Embryonic facial prominence (tissue), 1 donor: Measurements from ENCODE around the gene CDCP2.
"Not testable (repeated sequence)": the region's sequence is repeated elsewhere in the genome, so short reads cannot be mapped to it uniquely, and the experiment has no call there.

Source experiments
- DNase-seq: peaks from one replicate; pipeline ENCODE4 v3.0.0-alpha.2; 2016; ENCODE audit errors: extremely low spot score

Gene CDCP2

GRCh38 chr1:54168206-54168965 lies 15.6 kb upstream of the CDCP2 start:
- DNase-seq: no peak

- no peak for DNase-seq
Measured at GRCh38 chr1:54167422-54168139, 14.8 kb upstream of the CDCP2 start.

GRCh38 chr1:54166357-54166756 lies 13.6 kb upstream of the CDCP2 start:
- DNase-seq: not testable (repeated sequence)

GRCh38 chr1:54165146-54165545 lies 12.3 kb upstream of the CDCP2 start:
- no peak for DNase-seq

GRCh38 chr1:54163573-54163972 lies 10.8 kb upstream of the CDCP2 start:
- no peak for DNase-seq

GRCh38 chr1:54163051-54163450 lies 10.3 kb upstream of the CDCP2 start:
- no peak for DNase-seq

- no peak for DNase-seq
Measured at GRCh38 chr1:54161495-54162168, 8.8 kb upstream of the CDCP2 start.

- DNase-seq: no peak
Measured at GRCh38 chr1:54160351-54160750, 7.6 kb upstream of the CDCP2 start.

- no peak for DNase-seq
Measured at GRCh38 chr1:54159733-54160316, 7.0 kb upstream of the CDCP2 start.

GRCh38 chr1:54158071-54158470 lies 5.3 kb upstream of the CDCP2 start:
- DNase-seq: no peak

- DNase-seq: no peak
Measured at GRCh38 chr1:54157401-54157800, 4.6 kb upstream of the CDCP2 start.

GRCh38 chr1:54156986-54157385 lies 4.2 kb upstream of the CDCP2 start:
- DNase-seq: no peak

- no peak for DNase-seq
Measured at GRCh38 chr1:54156201-54156600, 3.4 kb upstream of the CDCP2 start.

GRCh38 chr1:54153535-54154439 lies 987 bp upstream of the CDCP2 start:
- DNase-seq: no peak

- DNase-seq: no peak
Measured at GRCh38 chr1:54151013-54151412, 1.8 kb downstream of the CDCP2 start.

GRCh38 chr1:54149734-54150133 lies 3.1 kb downstream of the CDCP2 start:
- no peak for DNase-seq

GRCh38 chr1:54144366-54144765 lies 8.4 kb downstream of the CDCP2 start:
- DNase-seq: no peak

- no peak for DNase-seq
Measured at GRCh38 chr1:54142146-54142900, 10.5 kb downstream of the CDCP2 start.

GRCh38 chr1:54139711-54140110 lies 13.1 kb downstream of the CDCP2 start:
- no peak for DNase-seq

- no peak for DNase-seq
Measured at GRCh38 chr1:54138994-54139393, 13.8 kb downstream of the CDCP2 start.
